Measurements from ENCODE around the gene TEX2. TPM values are rescaled to one million over a fixed set of nuclear protein-coding genes. Genes with fewer than 3 reads are reported as not detected.

The TEX2 gene
- total and polyA plus RNA-seq, 2 experiments from 2014 or later: 26.9 to 37.0 TPM

DNA sequence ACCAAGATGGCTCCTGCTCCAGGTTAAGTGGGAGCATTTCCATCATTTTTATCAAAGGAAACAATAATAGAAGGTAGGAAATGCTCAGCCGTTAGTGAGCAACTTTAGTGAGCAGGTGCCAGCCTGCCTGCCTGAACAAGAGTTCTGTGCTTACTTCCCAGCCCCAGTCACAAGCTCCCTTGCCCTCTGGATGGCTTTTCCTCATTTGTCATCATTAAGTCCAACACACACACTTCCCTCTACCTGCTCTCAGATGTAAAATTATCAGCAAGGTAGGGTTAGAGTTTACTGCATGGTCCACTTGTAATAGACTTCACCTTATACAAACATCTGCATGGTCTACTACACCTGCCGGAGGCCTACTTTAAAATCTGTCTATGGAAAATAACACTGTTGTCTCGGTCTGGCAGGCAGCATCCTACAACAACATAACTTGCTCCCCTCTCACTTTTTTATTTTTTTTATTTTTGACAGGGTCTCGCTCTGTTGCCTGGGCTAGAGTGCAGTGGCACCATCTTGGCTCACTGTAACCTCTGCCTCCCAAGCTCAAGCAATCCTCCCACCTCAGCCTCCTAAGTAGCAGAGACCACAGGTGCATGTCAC, 12.7 kb downstream of the TEX2 start:
- 94 to 98% methylated on average over 4 of the region's 4 CpGs for WGBS, 2 experiments (ENCODE audit: low coverage in 1 of 2, low lambda C conversion rate in 2 of 2, missing lambda C conversion rate in 2 of 2)
- Histone ChIP-seq H3K4me1 (ENCODE audit: insufficient read depth) (peaks cover 13% of the 10 kb centered on the region), H3F3A (ENCODE audit: insufficient read depth) (0 out of 2 replicates have a peak, but pooled peaks cover 3% of the 10 kb centered on the region), H4K20me1 (ENCODE audit: insufficient read depth) (0 out of 2 replicates have a peak, but pooled peaks cover 3% of the 10 kb centered on the region), H3K36me3 (ENCODE audit: low read depth) (no peaks in the 10 kb centered on the region), H3K27me3 (replicated peaks; ENCODE audit: insufficient read depth) (no peaks in the 10 kb centered on the region), H3K27ac (no peak overlapping the region), H3K4me3 (no peak overlapping the region), H3K79me2 (ENCODE audit: insufficient read depth) (peaks cover 100% of the 10 kb centered on the region), H3K4me2 (ENCODE audit: unreplicated experiment) (no peak overlapping the region), H2AFZ (no peak overlapping the region), H3K9me3 (ENCODE audit: low read depth) (no peaks in the 10 kb centered on the region), H3K9ac (no peak overlapping the region), H3K9me2 (ENCODE audit: insufficient read depth) (no peaks in the 10 kb centered on the region)
- TF ChIP-seq EZH2phosphoT487 (IDR thresholded peaks at IDR 0.05; ENCODE audit: insufficient read depth, low read depth) (no peak), EZH2 (IDR thresholded peaks at IDR 0.05; ENCODE audit: insufficient read depth, poor library complexity, severe bottlenecking) (no peak)
- DNase-seq: no peak
- in situ Hi-C loops (cut with MboI): no loop called here

- no peak overlapping the region for H3K9ac ChIP-seq
- no peak overlapping the region for H3K4me3 ChIP-seq
- H4K20me1 ChIP-seq (ENCODE audit: insufficient read depth): 0 out of 2 replicates have a peak, but pooled peaks cover 3% of the 10 kb centered on the region
- in situ Hi-C loops (cut with MboI): no loop called here
- no peaks in the 10 kb centered on the region for H3K36me3 ChIP-seq (ENCODE audit: low read depth)
- H3K27ac ChIP-seq: no peak overlapping the region
- no peak for DNase-seq
- peaks cover 100% of the 10 kb centered on the region for H3K79me2 ChIP-seq (ENCODE audit: insufficient read depth)
- 0 out of 2 replicates have a peak, but pooled peaks cover 9% of the 10 kb centered on the region for H3F3A ChIP-seq (ENCODE audit: insufficient read depth)
- H3K9me3 ChIP-seq (ENCODE audit: low read depth): no peaks in the 10 kb centered on the region
- TF ChIP-seq EZH2phosphoT487 (IDR thresholded peaks at IDR 0.05; ENCODE audit: insufficient read depth, low read depth) (no peak), EZH2 (IDR thresholded peaks at IDR 0.05; ENCODE audit: insufficient read depth, poor library complexity, severe bottlenecking) (no peak)
- no peak overlapping the region for H2AFZ ChIP-seq
- H3K27me3 ChIP-seq (replicated peaks; ENCODE audit: insufficient read depth): no peaks in the 10 kb centered on the region
- peaks cover 24% of the 10 kb centered on the region for H3K4me1 ChIP-seq (ENCODE audit: insufficient read depth)
- 60 to 87% methylated on average over 1 of the region's 1 CpG for WGBS, 2 experiments (ENCODE audit: low coverage in 1 of 2, low lambda C conversion rate in 2 of 2, missing lambda C conversion rate in 2 of 2)
- no peak overlapping the region for H3K4me2 ChIP-seq (ENCODE audit: unreplicated experiment)
- no peaks in the 10 kb centered on the region for H3K9me2 ChIP-seq (ENCODE audit: insufficient read depth)
Observed at GRCh38 chr17:64247836-64248235, 15.2 kb downstream of the TEX2 start.

DNA sequence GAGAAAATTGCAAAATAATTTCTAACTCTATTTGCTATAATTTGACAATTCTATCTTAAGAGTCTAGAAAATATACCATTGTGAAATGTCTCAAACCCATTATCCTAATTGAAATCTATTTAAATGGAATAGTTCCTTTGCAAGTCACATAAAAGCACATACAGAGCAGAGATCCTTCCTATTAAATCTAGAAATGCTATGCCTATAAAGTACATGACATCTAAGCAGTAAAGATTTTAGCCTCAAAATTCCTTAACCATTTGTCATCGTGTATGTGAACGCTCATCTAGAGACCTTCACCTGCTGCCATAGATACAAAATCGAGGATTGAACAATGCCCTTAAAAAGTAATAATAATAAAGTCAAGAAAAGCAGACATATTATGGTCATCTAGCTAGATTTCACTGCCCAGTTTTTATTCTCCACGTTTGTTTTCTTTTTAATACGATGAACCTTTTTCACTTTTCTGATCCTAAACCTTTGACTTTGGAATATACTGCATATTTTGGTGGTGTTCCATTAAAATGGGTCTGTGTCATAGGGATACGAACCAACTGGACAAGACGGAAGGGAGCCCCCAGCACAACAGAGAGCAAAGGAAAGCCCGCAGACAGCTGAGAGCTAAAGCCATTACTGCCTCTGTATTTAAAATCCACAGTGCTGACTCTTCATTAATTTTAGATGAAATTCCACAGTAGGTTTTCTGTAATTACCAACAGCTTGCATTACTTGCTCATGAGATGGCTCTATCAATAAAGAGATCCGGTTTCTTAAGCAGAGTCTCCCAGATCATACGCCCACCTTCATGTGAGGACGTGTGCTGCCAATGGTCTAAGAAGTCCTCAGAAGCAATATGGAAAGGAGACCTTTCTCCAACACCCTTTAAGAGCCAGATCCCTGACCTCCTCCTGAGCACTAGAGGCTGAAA, 17.6 kb downstream of the TEX2 start:
- Histone ChIP-seq H3K9me3 (ENCODE audit: low read depth) (no peaks in the 10 kb centered on the region), H3K36me3 (ENCODE audit: low read depth) (no peaks in the 10 kb centered on the region), H3K27me3 (replicated peaks; ENCODE audit: insufficient read depth) (no peaks in the 10 kb centered on the region), H3F3A (ENCODE audit: insufficient read depth) (peaks cover 26% of the 10 kb centered on the region), H3K9ac (no peak overlapping the region), H2AFZ (no peak overlapping the region), H3K27ac (no peak overlapping the region), H3K4me3 (no peak overlapping the region), H3K9me2 (ENCODE audit: insufficient read depth) (no peaks in the 10 kb centered on the region), H3K79me2 (ENCODE audit: insufficient read depth) (peaks cover 89% of the 10 kb centered on the region), H4K20me1 (ENCODE audit: insufficient read depth) (0 out of 2 replicates have a peak, but pooled peaks cover 3% of the 10 kb centered on the region), H3K4me2 (ENCODE audit: unreplicated experiment) (no peak overlapping the region), H3K4me1 (ENCODE audit: insufficient read depth) (peaks cover 35% of the 10 kb centered on the region)
- TF ChIP-seq EZH2phosphoT487 (IDR thresholded peaks at IDR 0.05; ENCODE audit: insufficient read depth, low read depth) (no peak), EZH2 (IDR thresholded peaks at IDR 0.05; ENCODE audit: insufficient read depth, poor library complexity, severe bottlenecking) (no peak)
- DNase-seq: peak; percentile 24
- in situ Hi-C loops (cut with MboI): no loop called here
- WGBS, 2 experiments (ENCODE audit: low coverage in 1 of 2, low lambda C conversion rate in 2 of 2, missing lambda C conversion rate in 2 of 2): 83 to 86% methylated on average over 11 of the region's 11 CpGs

GRCh38 chr17:64244165-64244564, 18.9 kb downstream of the TEX2 start:
- no peak for TF ChIP-seq EZH2 (IDR thresholded peaks at IDR 0.05; ENCODE audit: insufficient read depth, poor library complexity, severe bottlenecking)
- TF ChIP-seq EZH2phosphoT487 (IDR thresholded peaks at IDR 0.05; ENCODE audit: insufficient read depth, low read depth): no peak
- Histone ChIP-seq H3K4me3 (no peak overlapping the region), H3F3A (ENCODE audit: insufficient read depth) (peaks cover 40% of the 10 kb centered on the region), H3K9me2 (ENCODE audit: insufficient read depth) (no peaks in the 10 kb centered on the region), H3K79me2 (ENCODE audit: insufficient read depth) (peaks cover 79% of the 10 kb centered on the region), H3K9ac (no peak overlapping the region), H2AFZ (no peak overlapping the region), H3K36me3 (ENCODE audit: low read depth) (no peaks in the 10 kb centered on the region), H3K4me1 (ENCODE audit: insufficient read depth) (peaks cover 48% of the 10 kb centered on the region), H3K27me3 (replicated peaks; ENCODE audit: insufficient read depth) (no peaks in the 10 kb centered on the region), H3K9me3 (ENCODE audit: low read depth) (no peaks in the 10 kb centered on the region), H3K4me2 (ENCODE audit: unreplicated experiment) (no peak overlapping the region), H3K27ac (no peak overlapping the region), H4K20me1 (ENCODE audit: insufficient read depth) (0 out of 2 replicates have a peak, but pooled peaks cover 3% of the 10 kb centered on the region)
- in situ Hi-C loops (cut with MboI): no loop called here
- WGBS, 2 experiments (ENCODE audit: low coverage in 1 of 2, low lambda C conversion rate in 2 of 2, missing lambda C conversion rate in 2 of 2): 82 to 90% methylated on average over 5 of the region's 5 CpGs
- no peak for DNase-seq

Data from GM23248 (cell line).